Activated CD4-positive, alpha-beta memory T cell treated with anti-CD3 and anti-CD28 coated beads, Interleukin-2, amount 10 ng/mL, durations not matched to agents 7 days and 5 days (primary cell): ENCODE results near the gene ME3. TPM values are rescaled to one million over a fixed set of nuclear protein-coding genes. Genes with fewer than 3 reads are reported as not detected.

Experiments
- CTCF ChIA-PET: fragments of 350-600 bp; sonication (Branson Sonifier 250); formaldehyde crosslinking; loops from one replicate; lab custom pipeline; 2021; ENCODE audit warnings: antibody characterized with exemption, inconsistent platforms; lab: Charles Lee
- POLR2A ChIA-PET: fragments of 350-600 bp; sonication (Branson Sonifier 250); formaldehyde crosslinking; loops from one replicate; lab custom pipeline; 2021; ENCODE audit warnings: antibody characterized with exemption; lab: Charles Lee
- DNase-seq: peaks from one replicate; pipeline ENCODE4 v3.0.0-alpha.2; 2020
- H3K27ac Mint-ChIP-seq: one replicate; pipeline ENCODE4 v1.8.0; 2021; ENCODE audit warnings: mild to moderate bottlenecking, mixed read lengths
- H3K27me3 Mint-ChIP-seq: one replicate; pipeline ENCODE4 v1.8.0; 2021; ENCODE audit warnings: mixed read lengths
- H3K36me3 Mint-ChIP-seq: one replicate; pipeline ENCODE4 v1.8.0; 2021; ENCODE audit warnings: low read depth, mixed read lengths
- H3K4me1 Mint-ChIP-seq: one replicate; pipeline ENCODE4 v1.8.0; 2021; ENCODE audit warnings: mixed read lengths
- H3K4me3 Mint-ChIP-seq: one replicate; pipeline ENCODE4 v1.8.0; 2021; ENCODE audit warnings: mild to moderate bottlenecking, mixed read lengths
- H3K9me3 Mint-ChIP-seq: one replicate; pipeline ENCODE4 v1.8.0; 2021; ENCODE audit warnings: mixed read lengths
- total RNA-seq, 2 experiments: library from RNA; stranded (reverse); gene quantifications; one replicate each; pipeline ENCODE4 v1.2.3, GENCODE V29; 2021

ME3 gene
- under 1 TPM; 0.83 to 0.93 TPM for total RNA-seq

- ChIA-PET CTCF (interaction anchor here (0.6 to 0.8 kb wide), 2 partner anchors 10 to 41 kb away, joined by 3 read pairs; no protein-coding TSS in a partner anchor), POLR2A (interaction anchor here (1.0 kb wide), 1 partner anchor 134 kb away, joined by 3 read pairs; no protein-coding TSS in a partner anchor)
- Mint-ChIP-seq H3K27ac (no peak within 1 kb of the TSS), H3K36me3 (no peaks in the 10 kb centered on the region), H3K9me3 (no peaks in the 10 kb centered on the region), H3K4me3 (peak within 1 kb of the TSS; percentile 70), H3K4me1 (peaks cover 10% of the 10 kb centered on the region), H3K27me3 (peaks cover 65% of the 10 kb centered on the region)
- peak; percentile 55 for DNase-seq
Observed at GRCh38 chr11:86672007-86672621, at the start of gene ME3. ME3 (minus strand) TSS chr11:86672616.

GRCh38 chr11:86722006-86722405, 49.6 kb upstream of the ME3 start:
- Mint-ChIP-seq H3K36me3 (no peaks in the 10 kb centered on the region), H3K27me3 (peaks cover 23% of the 10 kb centered on the region), H3K4me3 (no peak overlapping the region), H3K9me3 (no peaks in the 10 kb centered on the region), H3K27ac (no peak overlapping the region), H3K4me1 (no peaks in the 10 kb centered on the region)
- no peak for DNase-seq
- ChIA-PET POLR2A (no interaction called here), CTCF (no interaction called here)

- Mint-ChIP-seq H3K4me1 (no peaks in the 10 kb centered on the region), H3K4me3 (no peak overlapping the region), H3K27me3 (peaks cover 19% of the 10 kb centered on the region), H3K9me3 (no peaks in the 10 kb centered on the region), H3K36me3 (no peaks in the 10 kb centered on the region), H3K27ac (no peak overlapping the region)
- POLR2A ChIA-PET, result no interaction called here
- CTCF ChIA-PET, result no interaction called here
- DNase-seq, result no peak
Observed at GRCh38 chr11:86720546-86720945, 48.1 kb upstream of the ME3 start.

- peaks cover 19% of the 10 kb centered on the region for H3K27me3 Mint-ChIP-seq
- H3K27ac Mint-ChIP-seq, result no peak overlapping the region
- CTCF ChIA-PET, result no interaction called here
- H3K4me3 Mint-ChIP-seq, result no peak overlapping the region
- no peak for DNase-seq
- H3K36me3 Mint-ChIP-seq, result no peaks in the 10 kb centered on the region
- no peaks in the 10 kb centered on the region for H3K9me3 Mint-ChIP-seq
- POLR2A ChIA-PET, result no interaction called here
- no peaks in the 10 kb centered on the region for H3K4me1 Mint-ChIP-seq
Observed at GRCh38 chr11:86719781-86720463, 47.5 kb upstream of the ME3 start.

DNA sequence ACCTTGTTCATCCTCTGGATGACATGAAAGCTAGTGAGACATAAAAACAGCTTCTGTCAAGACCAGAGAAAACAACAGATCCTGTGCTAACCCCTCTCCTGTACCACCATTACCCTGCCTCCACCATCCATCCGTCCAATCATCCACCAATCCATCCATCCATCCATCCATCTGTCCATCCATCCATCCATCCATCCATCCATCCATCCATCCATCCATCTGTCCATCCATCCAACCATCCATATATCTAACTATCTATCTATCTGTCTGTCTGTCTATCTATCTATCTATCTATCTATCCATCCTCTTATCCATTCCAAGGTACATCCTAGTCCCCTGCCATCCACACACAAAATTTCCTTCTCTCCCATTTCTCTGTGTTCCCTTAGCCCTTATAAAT, 46.6 kb upstream of the ME3 start:
- Mint-ChIP-seq H3K4me3 (no peak overlapping the region), H3K4me1 (no peaks in the 10 kb centered on the region)
- POLR2A ChIA-PET, result no interaction called here

GRCh38 chr11:86718521-86718920, 46.1 kb upstream of the ME3 start:
- no peak overlapping the region for H3K4me3 Mint-ChIP-seq
- POLR2A ChIA-PET, result no interaction called here
- no peak overlapping the region for H3K27ac Mint-ChIP-seq
- peaks cover 19% of the 10 kb centered on the region for H3K27me3 Mint-ChIP-seq
- no peaks in the 10 kb centered on the region for H3K9me3 Mint-ChIP-seq
- CTCF ChIA-PET, result interaction anchor here (1.0 kb wide), 1 partner anchor 864 kb away, joined by 3 read pairs; the partner anchor contains the start of gene CCDC83
- no peaks in the 10 kb centered on the region for H3K36me3 Mint-ChIP-seq
- no peak for DNase-seq
- H3K4me1 Mint-ChIP-seq, result no peaks in the 10 kb centered on the region

More for the DNA sequence above, 46.6 kb upstream of the ME3 start:
- H3K36me3 Mint-ChIP-seq, result no peaks in the 10 kb centered on the region
- peaks cover 19% of the 10 kb centered on the region for H3K27me3 Mint-ChIP-seq
- H3K9me3 Mint-ChIP-seq, result no peaks in the 10 kb centered on the region
- DNase-seq, result no peak
- no peak overlapping the region for H3K27ac Mint-ChIP-seq
- CTCF ChIA-PET, result interaction anchor here (1.0 kb wide), 1 partner anchor 864 kb away, joined by 3 read pairs; the partner anchor contains the start of gene CCDC83

- CTCF ChIA-PET, result no interaction called here
- POLR2A ChIA-PET, result no interaction called here
- Mint-ChIP-seq H3K4me1 (no peaks in the 10 kb centered on the region), H3K27ac (no peak overlapping the region), H3K4me3 (no peak overlapping the region), H3K27me3 (peaks cover 19% of the 10 kb centered on the region), H3K36me3 (no peaks in the 10 kb centered on the region), H3K9me3 (no peaks in the 10 kb centered on the region)
- no peak for DNase-seq
Observed at GRCh38 chr11:86717817-86718501, 45.5 kb upstream of the ME3 start.

DNA sequence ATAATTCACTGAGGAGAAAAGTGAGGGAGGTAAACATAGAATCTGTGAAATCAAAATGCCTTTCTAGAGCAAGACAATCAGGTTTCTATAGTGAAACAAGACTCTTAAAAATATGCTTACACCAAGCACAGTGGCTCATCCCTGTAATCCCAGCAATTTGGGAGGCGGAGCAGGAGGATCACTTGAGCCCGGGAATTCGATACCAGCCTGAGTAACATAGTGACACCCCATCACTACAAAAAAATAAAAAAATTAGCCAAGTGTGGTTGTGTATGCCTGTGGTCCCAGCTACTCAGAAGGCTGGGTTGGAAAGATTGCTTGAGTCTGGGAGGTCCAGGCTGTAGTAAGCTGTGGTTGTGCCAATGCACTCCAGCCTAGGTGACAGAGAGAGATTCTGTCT, 43.2 kb upstream of the ME3 start:
- Mint-ChIP-seq H3K4me3 (no peak overlapping the region), H3K4me1 (no peaks in the 10 kb centered on the region), H3K27ac (no peak overlapping the region), H3K9me3 (no peaks in the 10 kb centered on the region), H3K36me3 (no peaks in the 10 kb centered on the region), H3K27me3 (peaks cover 12% of the 10 kb centered on the region)
- DNase-seq, result no peak
- POLR2A ChIA-PET, result no interaction called here
- CTCF ChIA-PET, result no interaction called here

DNA sequence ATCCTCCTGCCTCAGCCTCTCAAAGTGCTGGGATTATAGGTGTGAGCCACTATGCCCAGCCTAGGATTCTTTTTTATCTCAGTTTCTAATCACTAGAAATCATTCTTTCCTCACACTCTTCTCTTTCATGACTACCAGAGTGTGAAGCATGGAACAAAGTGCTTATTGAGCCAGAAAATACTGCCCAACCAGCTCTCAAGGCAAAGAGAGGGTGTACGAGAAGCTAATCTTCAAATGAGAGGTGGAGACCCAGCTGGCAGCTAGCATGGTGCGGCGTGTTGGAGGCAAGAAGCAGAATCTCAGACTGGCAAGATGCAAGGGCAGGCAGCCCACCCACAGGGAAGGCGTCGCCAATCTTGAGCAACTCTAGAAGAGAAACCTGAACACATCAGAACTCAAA, 41.1 kb upstream of the ME3 start:
- Mint-ChIP-seq H3K4me3 (no peak overlapping the region), H3K4me1 (no peaks in the 10 kb centered on the region), H3K36me3 (no peaks in the 10 kb centered on the region), H3K27ac (no peak overlapping the region), H3K9me3 (no peaks in the 10 kb centered on the region), H3K27me3 (peaks cover 8% of the 10 kb centered on the region)
- ChIA-PET POLR2A (no interaction called here), CTCF (no interaction called here)
- no peak for DNase-seq

GRCh38 chr11:86710936-86711335, 38.5 kb upstream of the ME3 start:
- H3K9me3 Mint-ChIP-seq, result no peaks in the 10 kb centered on the region
- H3K4me3 Mint-ChIP-seq, result no peak overlapping the region
- DNase-seq, result no peak
- H3K36me3 Mint-ChIP-seq, result no peaks in the 10 kb centered on the region
- POLR2A ChIA-PET, result no interaction called here
- H3K4me1 Mint-ChIP-seq, result no peaks in the 10 kb centered on the region
- H3K27ac Mint-ChIP-seq, result no peak overlapping the region
- CTCF ChIA-PET, result no interaction called here
- peaks cover 11% of the 10 kb centered on the region for H3K27me3 Mint-ChIP-seq

- H3K4me3 Mint-ChIP-seq, result no peak overlapping the region
- no peaks in the 10 kb centered on the region for H3K9me3 Mint-ChIP-seq
- H3K36me3 Mint-ChIP-seq, result no peaks in the 10 kb centered on the region
- CTCF ChIA-PET, result interaction anchor here (0.8 kb wide), 1 partner anchor 29 kb away, joined by 3 read pairs; no protein-coding TSS in a partner anchor
- H3K4me1 Mint-ChIP-seq, result no peaks in the 10 kb centered on the region
- POLR2A ChIA-PET, result no interaction called here
- H3K27me3 Mint-ChIP-seq, result peaks cover 19% of the 10 kb centered on the region
- no peak for DNase-seq
- no peak overlapping the region for H3K27ac Mint-ChIP-seq
Observed at GRCh38 chr11:86708669-86709068, 36.3 kb upstream of the ME3 start.

GRCh38 chr11:86706338-86707131, 34.1 kb upstream of the ME3 start:
- Mint-ChIP-seq H3K4me3 (no peak overlapping the region), H3K27me3 (peaks cover 20% of the 10 kb centered on the region), H3K36me3 (no peaks in the 10 kb centered on the region), H3K9me3 (no peaks in the 10 kb centered on the region), H3K4me1 (no peaks in the 10 kb centered on the region), H3K27ac (no peak overlapping the region)
- ChIA-PET POLR2A (no interaction called here), CTCF (no interaction called here)
- DNase-seq, result no peak

DNA sequence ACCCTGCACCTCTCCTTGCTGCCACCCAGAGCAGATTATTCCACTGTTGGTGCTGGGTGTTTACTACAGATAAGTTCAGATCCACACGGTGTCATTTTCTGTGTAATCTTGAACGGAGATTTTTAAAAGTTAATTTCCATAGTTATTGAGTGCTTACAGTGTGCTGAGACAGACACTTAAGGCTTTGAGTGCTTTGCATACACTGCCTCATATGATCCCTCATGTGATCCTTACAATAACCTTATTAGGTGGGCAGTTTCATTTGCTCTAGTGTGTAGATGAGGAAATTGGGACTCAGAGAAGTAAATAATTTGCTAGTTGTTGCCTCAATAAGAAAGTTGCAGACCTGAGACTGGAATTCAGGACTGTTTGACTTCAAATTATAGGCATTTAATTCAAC, 32.3 kb upstream of the ME3 start:
- no peak overlapping the region for H3K4me3 Mint-ChIP-seq
- peaks cover 18% of the 10 kb centered on the region for H3K27me3 Mint-ChIP-seq
- H3K4me1 Mint-ChIP-seq, result no peaks in the 10 kb centered on the region
- ChIA-PET POLR2A (no interaction called here), CTCF (no interaction called here)
- no peaks in the 10 kb centered on the region for H3K36me3 Mint-ChIP-seq
- H3K9me3 Mint-ChIP-seq, result no peaks in the 10 kb centered on the region
- DNase-seq, result no peak
- H3K27ac Mint-ChIP-seq, result no peak overlapping the region
